HG02973 (cell line): ENCODE measurements around the gene CNNM3.
A peak's percentile ranks its signal among the peaks of the same experiment; 100 is the strongest.

Experiments used
- ATAC-seq: cut with Tn5 transposase; IDR thresholded peaks from one replicate; pipeline ENCODE4 v1.9.1; 2021; ENCODE audit warnings: moderate library complexity; ENCODE audit not compliant: unreplicated experiment

The CNNM3 gene

DNA sequence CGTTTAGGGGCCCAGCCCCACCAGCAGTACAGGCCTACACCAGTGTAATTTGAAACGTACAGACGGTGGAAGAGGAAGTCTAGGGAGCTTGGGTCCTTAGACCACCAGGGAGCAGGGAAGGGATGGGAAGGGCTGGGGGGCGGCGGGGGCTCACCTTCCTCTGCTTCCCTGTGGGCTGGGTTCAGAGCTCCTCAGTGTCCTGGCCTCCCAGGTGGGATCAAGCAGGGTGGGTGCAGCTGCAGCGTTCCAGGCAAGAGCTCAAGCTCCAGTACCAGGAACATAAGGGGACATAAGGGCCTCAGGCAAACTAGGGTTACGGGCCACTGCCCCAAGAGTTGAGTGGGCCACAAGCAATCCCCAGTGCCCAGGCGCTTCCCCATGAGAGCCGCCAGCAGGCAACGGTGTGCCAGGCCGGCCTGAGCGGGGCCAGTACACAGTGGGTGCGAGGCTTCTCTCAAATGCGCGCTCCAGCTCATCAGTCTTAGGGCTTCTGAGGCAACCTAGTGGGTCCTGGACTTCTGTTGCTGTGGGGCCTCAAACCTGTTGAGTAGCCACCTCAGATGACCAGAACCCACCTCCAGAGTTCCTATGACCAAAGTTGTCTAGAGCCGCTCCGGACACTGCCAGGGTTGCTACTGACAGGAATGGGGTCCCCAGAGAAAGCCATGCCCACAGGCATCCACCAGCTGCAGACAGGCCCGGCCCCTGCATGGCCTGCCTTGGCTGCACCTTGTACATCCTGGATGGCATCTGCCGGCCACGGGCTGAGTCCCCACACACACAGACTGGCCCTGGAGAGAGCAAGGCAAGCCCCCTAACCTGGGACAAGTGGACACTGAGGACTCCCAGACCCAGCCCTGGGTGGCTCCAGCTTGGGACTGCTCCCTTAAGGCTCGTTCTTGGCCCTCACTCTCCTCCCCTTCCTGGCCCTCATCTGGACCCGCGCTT, 22.6 kb downstream of the CNNM3 start:
- no peak for ATAC-seq

DNA sequence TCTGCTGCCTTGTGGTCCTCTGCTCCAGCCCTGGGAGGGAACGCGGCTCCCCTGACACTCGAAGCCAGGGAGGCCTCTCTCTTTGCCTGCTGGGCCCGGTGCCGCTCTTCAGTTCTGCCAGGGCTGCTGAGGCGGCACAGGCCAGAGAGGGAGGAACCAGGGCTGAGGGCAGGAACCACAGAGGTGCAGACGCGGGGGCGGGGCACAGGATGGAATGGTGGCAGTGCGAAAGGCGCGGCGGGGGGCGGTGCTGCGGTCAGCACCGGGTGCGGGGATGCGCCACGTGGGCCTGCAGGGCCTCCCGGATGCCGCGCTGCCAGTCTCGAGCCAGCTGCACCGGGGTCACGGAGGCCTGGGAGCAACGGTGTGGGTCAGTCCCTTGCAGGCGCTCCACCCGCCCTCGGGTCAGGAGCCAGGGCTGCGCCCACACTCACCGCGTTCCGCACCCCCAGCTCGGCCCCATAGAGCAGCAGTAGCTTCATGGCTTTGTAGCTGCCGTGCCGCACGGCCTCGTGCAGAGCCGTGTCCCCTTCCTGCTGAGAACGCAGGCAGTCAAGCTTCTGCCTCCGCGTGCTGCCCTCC, 23.3 kb downstream of the CNNM3 start:
- no peak for ATAC-seq

DNA sequence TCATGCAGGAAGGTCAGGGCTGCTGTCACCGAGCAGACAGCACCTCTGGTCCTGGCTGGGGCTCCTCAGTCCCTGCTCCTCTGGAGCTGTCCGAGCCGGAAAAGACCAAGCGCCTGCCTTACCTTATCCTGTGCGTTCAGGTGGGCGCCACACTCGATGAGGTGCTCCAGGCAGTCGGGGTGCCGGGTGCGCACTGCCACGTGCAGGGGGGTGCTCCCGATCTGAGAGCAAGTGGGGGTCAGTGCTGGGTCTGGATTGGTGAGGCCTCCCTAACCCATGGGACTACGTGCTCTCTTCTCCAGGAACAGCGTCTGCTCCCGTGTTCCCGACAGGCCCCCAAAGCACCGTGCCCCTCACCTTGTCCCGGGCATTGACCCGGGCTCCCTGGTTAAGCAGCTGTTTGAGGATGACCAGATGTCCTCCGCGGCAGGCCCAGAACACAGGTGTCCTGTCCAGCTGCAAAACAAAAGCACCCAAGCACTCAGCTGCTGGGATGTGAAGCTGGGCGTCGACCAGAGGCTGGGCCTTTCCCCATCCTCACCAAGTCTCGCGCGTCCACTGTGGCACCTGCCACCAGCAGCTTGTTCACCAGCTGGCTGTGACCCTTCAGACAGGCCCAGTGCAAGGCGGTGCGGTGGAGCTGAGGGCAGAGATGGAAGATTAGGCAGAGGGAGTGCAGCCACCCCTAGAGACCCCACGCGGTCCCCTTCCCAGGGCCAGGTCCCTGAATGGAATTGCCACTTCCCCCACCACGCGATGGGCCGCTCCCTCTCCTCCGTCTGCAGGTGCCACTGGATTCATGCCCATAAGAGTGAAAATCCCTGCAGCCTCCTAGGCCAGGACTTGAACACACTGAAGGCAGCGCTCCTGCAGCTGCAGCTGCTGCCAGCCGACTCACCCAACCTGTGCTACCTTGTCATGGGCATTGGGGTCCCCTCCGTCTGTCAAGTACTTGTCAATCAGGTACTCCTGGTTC, 24.1 kb downstream of the CNNM3 start:
- no peak for ATAC-seq

GRCh38 chr2:96841701-96842495, 25.8 kb downstream of the CNNM3 start:
- no peak for ATAC-seq

DNA sequence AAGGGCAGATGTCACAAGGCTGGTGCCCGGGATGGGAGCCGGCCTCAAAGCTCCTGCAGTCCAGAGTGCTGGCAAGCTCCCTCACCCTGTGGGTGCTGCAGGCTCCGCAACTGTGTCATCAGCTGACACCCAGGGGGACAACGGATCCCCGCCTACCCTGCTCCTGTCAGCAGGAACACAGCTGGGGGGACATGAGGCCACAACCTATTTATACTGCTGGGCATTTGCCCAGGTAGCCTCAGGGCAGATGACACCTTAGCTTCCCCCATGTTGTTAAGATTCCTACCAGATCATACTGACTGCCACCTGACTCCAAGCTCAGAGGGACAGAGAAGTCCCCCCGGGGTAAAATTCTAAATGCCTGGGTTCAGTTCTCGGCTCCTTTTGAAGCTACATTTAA, 26.5 kb downstream of the CNNM3 start:
- no peak for ATAC-seq

- ATAC-seq: no peak
Observed at GRCh38 chr2:96843538-96844268, 27.6 kb downstream of the CNNM3 start, which contains the start of gene ANKRD23. TSS of gene ANKRD23 (minus strand) at chr2:96844021. CDS start at chr2:96843992, 29 bp downstream.

DNA sequence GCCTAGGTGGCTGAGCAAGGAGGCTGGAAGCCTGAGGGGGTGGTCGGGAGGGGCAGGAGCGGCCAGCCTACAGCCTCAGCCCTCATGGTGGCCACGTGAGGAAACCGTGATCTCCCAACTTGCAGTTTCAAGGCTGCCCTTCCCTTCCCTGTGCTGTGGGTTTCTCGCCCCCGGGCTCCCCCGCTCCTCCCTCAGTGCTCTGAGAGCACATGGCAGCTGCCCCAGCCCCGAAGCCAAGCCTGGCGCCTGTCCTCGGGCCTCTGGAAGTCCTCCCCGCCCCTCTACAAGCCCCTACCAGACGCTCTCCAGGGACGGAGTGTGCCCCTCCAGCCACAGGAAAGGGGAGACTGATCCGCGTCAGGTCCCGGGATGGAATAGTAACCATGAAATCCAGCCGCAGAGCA, 28.3 kb downstream of the CNNM3 start:
- ATAC-seq: no peak

DNA sequence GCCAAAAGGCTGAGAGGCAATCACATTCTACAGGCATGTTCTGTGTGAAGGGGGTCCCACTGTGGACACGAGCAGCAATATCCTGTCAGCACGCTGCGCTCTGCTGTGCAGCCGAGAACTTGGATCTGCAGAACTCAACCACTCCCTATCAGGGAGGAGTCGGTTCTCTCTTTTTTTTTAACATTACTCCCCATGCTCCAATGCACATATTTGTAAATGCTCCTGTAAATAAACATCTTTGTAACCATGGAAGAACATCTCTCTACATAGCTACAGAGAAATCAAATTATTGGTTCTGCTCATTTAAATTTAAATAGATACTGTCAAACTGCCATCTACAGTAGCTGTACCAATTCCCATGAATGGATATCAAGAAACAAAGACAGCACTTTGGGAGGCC, 30.8 kb downstream of the CNNM3 start:
- no peak for ATAC-seq

- ATAC-seq: no peak
Observed at GRCh38 chr2:96847586-96847985, 31.5 kb downstream of the CNNM3 start.

GRCh38 chr2:96848264-96848663, 32.2 kb downstream of the CNNM3 start:
- ATAC-seq: no peak

- ATAC-seq: no peak
Observed at GRCh38 chr2:96852667-96853066, 36.6 kb downstream of the CNNM3 start.

DNA sequence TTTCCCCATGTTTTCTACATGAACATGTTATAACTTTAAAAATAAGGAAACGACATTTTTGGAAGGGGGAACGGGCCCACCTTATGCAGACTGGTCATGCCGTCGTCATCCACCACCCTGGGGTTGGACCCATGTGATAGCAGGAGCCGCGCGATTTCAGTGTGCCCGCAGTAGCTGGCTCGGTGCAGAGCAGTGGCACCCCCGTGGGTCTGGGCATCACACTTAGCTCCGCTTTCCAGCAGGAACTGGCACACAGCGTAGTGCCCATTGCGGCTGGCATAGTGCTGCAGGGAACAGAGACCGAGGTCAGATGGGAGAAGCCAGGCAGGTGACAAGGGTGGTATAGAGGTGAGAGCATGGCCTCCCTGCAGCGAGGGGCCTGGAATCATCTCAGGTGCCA, 37.3 kb downstream of the CNNM3 start:
- ATAC-seq: no peak

DNA sequence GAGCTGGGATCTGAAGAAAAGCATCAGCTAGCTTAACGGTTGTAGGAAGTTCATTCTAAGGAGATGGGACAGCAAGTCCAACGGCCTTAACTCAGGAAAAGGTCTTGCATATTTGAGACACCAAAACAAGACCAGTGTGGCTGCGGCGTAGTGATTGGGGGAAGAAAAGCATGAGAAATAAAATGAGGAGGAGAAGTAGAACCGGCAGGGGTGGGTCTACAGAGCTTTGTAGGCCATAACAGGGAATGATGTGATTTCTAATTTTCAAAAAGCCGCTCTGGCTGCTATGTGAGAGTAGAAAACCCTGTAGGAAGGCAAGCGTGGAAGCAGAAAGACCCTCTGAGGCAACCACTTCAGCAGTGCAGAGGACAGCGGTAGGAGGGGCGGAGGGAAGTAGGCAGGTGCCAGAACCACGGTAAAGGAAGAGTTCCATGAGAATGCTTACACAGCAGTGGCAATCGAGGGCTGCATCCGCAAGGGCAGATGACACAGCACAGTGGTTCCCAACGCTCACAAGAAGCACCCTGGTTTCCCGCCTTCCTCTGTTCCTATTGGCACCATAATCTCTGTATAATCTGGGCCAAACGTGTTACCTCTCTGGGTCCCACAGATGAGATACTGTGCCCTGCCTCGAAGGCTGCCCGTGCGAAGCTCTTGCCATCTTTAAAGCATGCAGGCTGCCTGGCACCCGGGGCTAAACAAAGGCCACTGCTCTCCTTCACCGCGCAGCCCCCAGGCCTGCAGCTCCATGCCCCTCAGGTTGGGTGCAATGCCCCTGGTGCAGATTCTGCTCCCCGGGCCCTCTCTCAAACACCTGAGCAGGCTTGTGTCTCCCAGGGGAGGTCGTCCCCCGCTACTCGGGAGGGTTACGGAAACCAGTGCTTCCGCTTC, 41.0 kb downstream of the CNNM3 start:
- ATAC-seq: peak; percentile 2

DNA sequence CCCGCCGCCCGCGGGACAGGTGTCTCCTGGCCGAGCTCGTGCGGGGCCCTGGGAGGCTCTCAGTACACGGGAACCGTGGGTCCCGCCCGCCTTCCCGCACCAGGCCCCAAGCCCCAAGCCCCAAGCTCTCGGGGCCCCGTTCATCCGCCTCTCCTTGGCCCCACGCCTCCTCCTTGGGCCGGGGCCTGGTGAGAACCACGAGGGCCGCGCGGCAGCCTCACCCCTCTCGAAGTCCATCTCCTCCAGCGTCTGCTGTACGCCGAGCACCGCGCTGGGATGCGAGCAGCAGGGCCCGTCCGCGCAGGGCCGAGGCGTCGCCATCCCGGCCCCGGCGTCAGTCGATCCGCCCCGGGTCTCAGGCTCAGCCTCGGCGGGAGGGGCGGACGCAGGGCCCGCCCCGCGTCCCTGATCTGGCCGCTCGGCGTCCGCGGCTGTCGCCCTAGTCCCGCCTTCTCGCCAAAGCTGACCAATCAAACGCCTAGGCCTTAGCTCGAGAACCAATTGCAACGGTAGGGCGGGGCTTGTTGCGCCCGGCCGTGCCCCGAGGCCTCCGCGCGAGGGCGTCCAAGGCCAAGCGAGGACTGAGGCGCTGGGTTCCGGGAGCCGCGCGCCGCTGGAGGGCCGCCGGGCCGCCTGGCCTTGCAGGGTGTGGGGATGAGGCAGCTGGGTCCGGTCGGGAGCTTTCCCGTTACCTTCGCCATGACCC, 41.8 kb downstream of the CNNM3 start, which contains the start of gene ANKRD39:
ANKRD39 (minus strand) TSS at position 350 of the 706 bp plus-strand sequence; CDS start at position 321, 29 bp downstream.
- peak; percentile 90 for ATAC-seq

DNA sequence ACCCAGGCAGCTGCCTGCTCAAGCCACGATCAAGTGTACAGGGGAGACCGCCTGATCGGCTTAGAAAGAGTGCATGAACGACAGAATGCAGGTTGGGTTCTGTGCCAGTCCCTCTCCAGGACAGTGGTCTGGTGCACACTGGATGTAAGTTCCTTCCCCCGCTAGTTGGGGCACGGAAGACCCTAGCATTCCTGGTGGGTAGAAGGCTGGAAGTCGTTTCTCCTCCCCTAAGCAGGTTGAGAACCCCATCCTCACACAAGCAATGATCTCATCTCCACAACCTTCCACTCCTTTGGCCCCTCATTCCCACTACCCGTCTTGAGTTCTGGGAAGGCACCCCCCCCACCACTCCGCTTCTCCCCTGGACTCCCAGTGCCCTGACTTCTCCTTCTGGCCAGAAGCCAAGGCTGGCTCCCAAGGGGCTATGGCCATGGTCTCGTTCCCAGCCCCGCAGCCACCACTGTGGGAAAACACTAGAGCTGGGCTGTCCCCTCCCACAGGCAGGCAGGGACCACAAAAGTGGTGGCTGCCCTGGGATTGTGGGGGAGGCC, 43.1 kb downstream of the CNNM3 start:
- no peak for ATAC-seq

GRCh38 chr2:96859681-96860064, 43.6 kb downstream of the CNNM3 start:
- ATAC-seq: no peak
